ENCODE data around the gene REEP1.

REEP1 gene

DNA sequence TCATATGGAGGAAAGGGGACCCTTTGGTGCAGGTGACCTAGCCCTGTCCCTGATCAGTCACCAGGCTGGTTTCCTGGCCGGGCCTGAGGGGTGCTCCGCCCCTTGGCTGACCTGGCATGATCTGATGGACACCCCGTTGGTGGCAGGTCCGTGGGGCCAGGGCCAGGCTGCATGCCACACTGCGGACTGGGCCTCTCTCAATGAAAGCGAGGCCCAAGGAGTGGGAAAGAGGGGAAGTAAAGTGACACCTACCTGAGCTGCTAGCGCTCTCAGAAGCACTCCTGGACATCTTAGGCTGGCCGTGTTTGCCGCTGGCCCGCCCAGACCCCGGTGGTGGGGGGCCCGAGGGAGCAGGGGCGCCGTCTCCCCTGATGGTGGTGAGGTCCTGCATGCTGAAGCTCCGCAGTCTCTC is 105.0 kb downstream of the REEP1 start:
- no peak for TF ChIP-seq ZBTB7A (IDR thresholded peaks at IDR 0.05; ENCODE audit: low read depth)
- TF ChIP-seq TEAD4 (IDR thresholded peaks at IDR 0.05), result no peak
- no peak for TF ChIP-seq CEBPB (IDR thresholded peaks at IDR 0.05)
- no peak for TF ChIP-seq FOXM1 (IDR thresholded peaks at IDR 0.05; ENCODE audit: borderline replicate concordance, low read depth)
- TF ChIP-seq NFIC (IDR thresholded peaks at IDR 0.05), result no peak
- TF ChIP-seq, protein P1, sequence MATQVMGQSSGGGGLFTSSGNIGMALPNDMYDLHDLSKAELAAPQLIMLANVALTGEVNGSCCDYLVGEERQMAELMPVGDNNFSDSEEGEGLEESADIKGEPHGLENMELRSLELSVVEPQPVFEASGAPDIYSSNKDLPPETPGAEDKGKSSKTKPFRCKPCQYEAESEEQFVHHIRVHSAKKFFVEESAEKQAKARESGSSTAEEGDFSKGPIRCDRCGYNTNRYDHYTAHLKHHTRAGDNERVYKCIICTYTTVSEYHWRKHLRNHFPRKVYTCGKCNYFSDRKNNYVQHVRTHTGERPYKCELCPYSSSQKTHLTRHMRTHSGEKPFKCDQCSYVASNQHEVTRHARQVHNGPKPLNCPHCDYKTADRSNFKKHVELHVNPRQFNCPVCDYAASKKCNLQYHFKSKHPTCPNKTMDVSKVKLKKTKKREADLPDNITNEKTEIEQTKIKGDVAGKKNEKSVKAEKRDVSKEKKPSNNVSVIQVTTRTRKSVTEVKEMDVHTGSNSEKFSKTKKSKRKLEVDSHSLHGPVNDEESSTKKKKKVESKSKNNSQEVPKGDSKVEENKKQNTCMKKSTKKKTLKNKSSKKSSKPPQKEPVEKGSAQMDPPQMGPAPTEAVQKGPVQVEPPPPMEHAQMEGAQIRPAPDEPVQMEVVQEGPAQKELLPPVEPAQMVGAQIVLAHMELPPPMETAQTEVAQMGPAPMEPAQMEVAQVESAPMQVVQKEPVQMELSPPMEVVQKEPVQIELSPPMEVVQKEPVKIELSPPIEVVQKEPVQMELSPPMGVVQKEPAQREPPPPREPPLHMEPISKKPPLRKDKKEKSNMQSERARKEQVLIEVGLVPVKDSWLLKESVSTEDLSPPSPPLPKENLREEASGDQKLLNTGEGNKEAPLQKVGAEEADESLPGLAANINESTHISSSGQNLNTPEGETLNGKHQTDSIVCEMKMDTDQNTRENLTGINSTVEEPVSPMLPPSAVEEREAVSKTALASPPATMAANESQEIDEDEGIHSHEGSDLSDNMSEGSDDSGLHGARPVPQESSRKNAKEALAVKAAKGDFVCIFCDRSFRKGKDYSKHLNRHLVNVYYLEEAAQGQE (IDR thresholded peaks at IDR 0.05; ENCODE audit: low read depth), result no peak
- TF ChIP-seq RAD21 (IDR thresholded peaks at IDR 0.05; ENCODE audit: low read depth), result no peak
- TF ChIP-seq TCF12 (IDR thresholded peaks at IDR 0.05; ENCODE audit: low read depth), result no peak
- TF ChIP-seq, protein P2, sequence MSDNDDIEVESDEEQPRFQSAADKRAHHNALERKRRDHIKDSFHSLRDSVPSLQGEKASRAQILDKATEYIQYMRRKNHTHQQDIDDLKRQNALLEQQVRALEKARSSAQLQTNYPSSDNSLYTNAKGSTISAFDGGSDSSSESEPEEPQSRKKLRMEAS (IDR thresholded peaks at IDR 0.05), result no peak
- TF ChIP-seq EGR1 (IDR thresholded peaks at IDR 0.05), result no peak
- no peak for TF ChIP-seq YY1 (IDR thresholded peaks at IDR 0.05; ENCODE audit: low read depth)
- TF ChIP-seq CREB1 (IDR thresholded peaks at IDR 0.05; ENCODE audit: low read depth), result no peak

DNA sequence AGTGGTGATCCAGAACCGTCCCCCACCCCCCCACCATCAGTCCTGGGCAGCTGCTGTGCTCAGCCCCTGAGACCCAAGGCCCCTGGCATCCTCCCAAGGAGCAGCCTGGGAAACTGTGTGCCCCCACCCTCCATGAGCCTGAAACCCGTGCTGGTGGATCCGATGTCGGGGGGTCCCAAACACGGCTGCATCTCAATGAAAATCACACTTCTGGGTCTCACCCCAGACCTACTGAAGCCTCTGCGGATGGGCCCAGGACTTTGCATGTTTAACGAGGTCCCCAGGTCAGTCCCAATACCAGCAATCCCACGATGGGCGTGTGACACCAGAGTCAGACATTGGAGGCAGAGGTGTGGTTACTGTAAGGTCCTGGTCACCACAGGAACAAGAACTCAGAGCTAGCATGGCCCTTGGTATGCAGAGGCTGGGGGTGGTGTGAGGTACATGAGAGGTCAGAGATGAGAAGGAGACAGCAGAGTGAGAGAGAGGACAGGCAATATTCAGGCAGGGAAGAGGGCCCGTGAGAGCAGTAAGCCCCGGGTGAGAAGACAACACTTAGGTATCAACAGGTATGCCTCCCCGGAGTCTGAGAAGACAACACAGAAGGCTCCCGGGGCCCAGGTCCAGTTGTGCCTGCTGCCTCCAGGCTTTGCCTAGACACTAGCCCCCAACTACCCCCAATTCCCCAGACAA is 105.6 kb downstream of the REEP1 start:
- TF ChIP-seq, protein P2 (IDR thresholded peaks at IDR 0.05), result no peak
- no peak for TF ChIP-seq TCF12 (IDR thresholded peaks at IDR 0.05; ENCODE audit: low read depth)
- TF ChIP-seq, protein P1 (IDR thresholded peaks at IDR 0.05; ENCODE audit: low read depth), result no peak
- no peak for TF ChIP-seq NFIC (IDR thresholded peaks at IDR 0.05)
- no peak for TF ChIP-seq FOXM1 (IDR thresholded peaks at IDR 0.05; ENCODE audit: borderline replicate concordance, low read depth)
- no peak for TF ChIP-seq EGR1 (IDR thresholded peaks at IDR 0.05)
- no peak for TF ChIP-seq CEBPB (IDR thresholded peaks at IDR 0.05)
- TF ChIP-seq ZBTB7A (IDR thresholded peaks at IDR 0.05; ENCODE audit: low read depth), result no peak
- no peak for TF ChIP-seq YY1 (IDR thresholded peaks at IDR 0.05; ENCODE audit: low read depth)
- TF ChIP-seq EP300 (IDR thresholded peaks at IDR 0.05; ENCODE audit: borderline replicate concordance), result no peak
- no peak for TF ChIP-seq TAF1 (IDR thresholded peaks at IDR 0.05; ENCODE audit: low read depth)
- TF ChIP-seq, protein P3, sequence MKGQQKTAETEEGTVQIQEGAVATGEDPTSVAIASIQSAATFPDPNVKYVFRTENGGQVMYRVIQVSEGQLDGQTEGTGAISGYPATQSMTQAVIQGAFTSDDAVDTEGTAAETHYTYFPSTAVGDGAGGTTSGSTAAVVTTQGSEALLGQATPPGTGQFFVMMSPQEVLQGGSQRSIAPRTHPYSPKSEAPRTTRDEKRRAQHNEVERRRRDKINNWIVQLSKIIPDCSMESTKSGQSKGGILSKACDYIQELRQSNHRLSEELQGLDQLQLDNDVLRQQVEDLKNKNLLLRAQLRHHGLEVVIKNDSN (IDR thresholded peaks at IDR 0.05), result no peak
- no peak for TF ChIP-seq RAD21 (IDR thresholded peaks at IDR 0.05; ENCODE audit: low read depth)
- TF ChIP-seq TEAD4 (IDR thresholded peaks at IDR 0.05), result no peak
- TF ChIP-seq CREB1 (IDR thresholded peaks at IDR 0.05; ENCODE audit: low read depth), result no peak

DNA sequence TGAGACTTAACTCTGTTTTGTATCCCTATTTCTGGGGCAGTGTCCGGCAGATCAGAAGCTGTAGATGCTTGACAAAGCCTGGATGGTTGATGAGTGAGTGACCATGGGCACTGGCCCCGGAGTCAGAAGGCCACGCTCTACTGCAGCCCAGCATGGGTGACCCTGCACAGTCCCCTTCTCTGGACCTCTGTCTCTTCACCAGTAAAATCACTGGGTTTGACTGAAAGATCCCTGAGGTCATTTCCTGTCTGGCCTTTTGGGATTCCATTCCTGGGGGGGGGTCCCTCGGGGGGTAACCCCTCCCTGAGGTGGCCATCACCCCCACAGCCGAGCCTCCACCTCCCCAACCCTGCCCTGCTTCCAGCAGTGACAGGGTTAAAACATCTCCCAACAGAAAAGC is 106.5 kb downstream of the REEP1 start:
- no peak for TF ChIP-seq YY1 (IDR thresholded peaks at IDR 0.05; ENCODE audit: low read depth)
- TF ChIP-seq, protein P2 (IDR thresholded peaks at IDR 0.05), result no peak
- TF ChIP-seq EP300 (IDR thresholded peaks at IDR 0.05; ENCODE audit: borderline replicate concordance), result no peak
- no peak for TF ChIP-seq CREB1 (IDR thresholded peaks at IDR 0.05; ENCODE audit: low read depth)
- no peak for TF ChIP-seq CEBPB (IDR thresholded peaks at IDR 0.05)
- no peak for TF ChIP-seq TCF12 (IDR thresholded peaks at IDR 0.05; ENCODE audit: low read depth)
- no peak for TF ChIP-seq TAF1 (IDR thresholded peaks at IDR 0.05; ENCODE audit: low read depth)
- TF ChIP-seq ZBTB7A (IDR thresholded peaks at IDR 0.05; ENCODE audit: low read depth), result no peak
- no peak for TF ChIP-seq FOXM1 (IDR thresholded peaks at IDR 0.05; ENCODE audit: borderline replicate concordance, low read depth)
- no peak for TF ChIP-seq EGR1 (IDR thresholded peaks at IDR 0.05)
- TF ChIP-seq, protein P3 (IDR thresholded peaks at IDR 0.05), result no peak
- TF ChIP-seq NFIC (IDR thresholded peaks at IDR 0.05), result no peak
- TF ChIP-seq, protein P1 (IDR thresholded peaks at IDR 0.05; ENCODE audit: low read depth), result no peak
- no peak for TF ChIP-seq RAD21 (IDR thresholded peaks at IDR 0.05; ENCODE audit: low read depth)
- TF ChIP-seq TEAD4 (IDR thresholded peaks at IDR 0.05), result no peak

DNA sequence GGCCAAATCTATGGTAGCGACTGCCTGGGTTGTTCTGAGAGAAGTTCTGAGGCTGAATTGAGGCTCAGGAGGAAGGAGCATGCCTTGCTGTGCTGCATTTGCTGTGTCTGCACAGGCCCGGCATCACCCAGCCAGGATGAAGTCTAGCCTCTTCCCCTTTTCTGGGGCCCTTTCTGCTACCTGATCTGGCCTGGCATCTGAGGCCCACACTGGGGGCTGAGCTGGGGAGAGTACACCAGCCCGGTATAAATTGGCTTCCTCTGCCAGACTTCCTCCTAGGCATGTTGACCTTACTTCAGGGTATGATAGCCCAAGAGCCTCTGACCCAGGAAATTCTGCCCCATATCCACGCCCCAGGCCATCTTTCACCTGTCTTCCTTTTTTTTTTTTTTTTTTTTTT is 108.2 kb downstream of the REEP1 start:
- no peak for TF ChIP-seq ZBTB7A (IDR thresholded peaks at IDR 0.05; ENCODE audit: low read depth)
- TF ChIP-seq YY1 (IDR thresholded peaks at IDR 0.05; ENCODE audit: low read depth), result no peak
- no peak for TF ChIP-seq TAF1 (IDR thresholded peaks at IDR 0.05; ENCODE audit: low read depth)
- TF ChIP-seq FOXM1 (IDR thresholded peaks at IDR 0.05; ENCODE audit: borderline replicate concordance, low read depth), result no peak
- TF ChIP-seq CREB1 (IDR thresholded peaks at IDR 0.05; ENCODE audit: low read depth), result no peak
- TF ChIP-seq, protein P2 (IDR thresholded peaks at IDR 0.05), result no peak
- TF ChIP-seq TCF12 (IDR thresholded peaks at IDR 0.05; ENCODE audit: low read depth), result no peak
- no peak for TF ChIP-seq NFIC (IDR thresholded peaks at IDR 0.05)
- TF ChIP-seq, protein P1 (IDR thresholded peaks at IDR 0.05; ENCODE audit: low read depth), result no peak
